Measurements from ENCODE around the gene MAU2. TPM values are rescaled to one million over a fixed set of nuclear protein-coding genes. Genes with fewer than 3 reads are reported as not detected.

MAU2 gene, protein sequence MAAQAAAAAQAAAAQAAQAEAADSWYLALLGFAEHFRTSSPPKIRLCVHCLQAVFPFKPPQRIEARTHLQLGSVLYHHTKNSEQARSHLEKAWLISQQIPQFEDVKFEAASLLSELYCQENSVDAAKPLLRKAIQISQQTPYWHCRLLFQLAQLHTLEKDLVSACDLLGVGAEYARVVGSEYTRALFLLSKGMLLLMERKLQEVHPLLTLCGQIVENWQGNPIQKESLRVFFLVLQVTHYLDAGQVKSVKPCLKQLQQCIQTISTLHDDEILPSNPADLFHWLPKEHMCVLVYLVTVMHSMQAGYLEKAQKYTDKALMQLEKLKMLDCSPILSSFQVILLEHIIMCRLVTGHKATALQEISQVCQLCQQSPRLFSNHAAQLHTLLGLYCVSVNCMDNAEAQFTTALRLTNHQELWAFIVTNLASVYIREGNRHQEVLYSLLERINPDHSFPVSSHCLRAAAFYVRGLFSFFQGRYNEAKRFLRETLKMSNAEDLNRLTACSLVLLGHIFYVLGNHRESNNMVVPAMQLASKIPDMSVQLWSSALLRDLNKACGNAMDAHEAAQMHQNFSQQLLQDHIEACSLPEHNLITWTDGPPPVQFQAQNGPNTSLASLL
- polyA plus RNA-seq (2013, experiment 1 of 2): 16.7 TPM
- polyA plus RNA-seq (2013, experiment 2 of 2): 17.7 TPM

DNA sequence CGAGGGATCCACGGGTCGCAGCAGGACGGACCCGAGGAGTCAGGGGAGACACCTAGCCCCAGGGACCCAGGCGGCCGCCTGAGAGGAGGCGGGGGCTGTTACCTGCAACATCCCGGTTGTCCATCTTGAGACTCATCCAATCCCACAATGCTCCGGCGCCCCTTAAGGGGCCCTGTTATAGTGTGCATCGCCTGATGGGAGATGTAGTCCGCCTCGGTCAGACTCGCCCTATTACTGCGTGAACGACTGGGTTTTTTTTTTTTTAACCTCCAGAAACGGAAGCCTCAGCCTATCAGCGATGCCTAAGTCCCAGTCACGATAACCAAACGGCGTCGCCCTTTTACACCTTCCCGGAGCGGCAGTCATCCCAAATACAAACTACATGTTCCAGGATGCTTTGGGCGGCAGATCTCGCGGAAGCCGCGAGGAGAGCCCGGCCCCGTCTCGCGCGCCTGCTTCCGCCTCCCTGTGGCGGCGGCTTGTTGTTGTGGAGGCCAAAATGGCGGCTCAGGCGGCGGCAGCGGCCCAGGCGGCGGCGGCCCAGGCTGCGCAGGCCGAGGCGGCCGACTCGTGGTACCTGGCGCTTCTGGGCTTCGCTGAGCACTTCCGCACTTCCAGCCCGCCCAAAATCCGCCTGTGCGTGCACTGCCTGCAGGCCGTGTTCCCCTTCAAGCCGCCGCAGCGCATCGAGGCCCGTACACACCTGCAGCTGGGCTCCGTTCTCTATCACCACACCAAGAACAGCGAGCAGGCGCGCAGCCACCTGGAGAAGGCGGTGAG is at the start of gene MAU2, which contains the start of gene SUGP1:
MAU2 (plus strand) TSS at position 469 of the 780 bp plus-strand sequence; CDS start at position 500, 31 bp downstream.
SUGP1 (minus strand) TSS at position 149 of the 780 bp plus-strand sequence; CDS start at position 136, 13 bp downstream.
- under 1% methylated on average over 67 of the region's 67 CpGs for WGBS
- no peaks in the 10 kb centered on the region for H3K27me3 ChIP-seq (ENCODE audit: insufficient read depth, low read length)
- H3K36me3 ChIP-seq (ENCODE audit: insufficient read depth, low read length): peaks cover 34% of the 10 kb centered on the region
- no peaks in the 10 kb centered on the region for H3K4me1 ChIP-seq (ENCODE audit: insufficient read depth, low read length)
- H3K9me3 ChIP-seq (ENCODE audit: insufficient read depth, low read depth, low read length): no peaks in the 10 kb centered on the region
- peak within 1 kb of the TSS; percentile 81 for H3K4me3 ChIP-seq (ENCODE audit: low read length)
- H3K9ac ChIP-seq (ENCODE audit: low read depth, low read length): peak within 1 kb of the TSS; percentile 97
- peak within 1 kb of the TSS; percentile 95 for H3K27ac ChIP-seq (ENCODE audit: low read depth, low read length)

DNA sequence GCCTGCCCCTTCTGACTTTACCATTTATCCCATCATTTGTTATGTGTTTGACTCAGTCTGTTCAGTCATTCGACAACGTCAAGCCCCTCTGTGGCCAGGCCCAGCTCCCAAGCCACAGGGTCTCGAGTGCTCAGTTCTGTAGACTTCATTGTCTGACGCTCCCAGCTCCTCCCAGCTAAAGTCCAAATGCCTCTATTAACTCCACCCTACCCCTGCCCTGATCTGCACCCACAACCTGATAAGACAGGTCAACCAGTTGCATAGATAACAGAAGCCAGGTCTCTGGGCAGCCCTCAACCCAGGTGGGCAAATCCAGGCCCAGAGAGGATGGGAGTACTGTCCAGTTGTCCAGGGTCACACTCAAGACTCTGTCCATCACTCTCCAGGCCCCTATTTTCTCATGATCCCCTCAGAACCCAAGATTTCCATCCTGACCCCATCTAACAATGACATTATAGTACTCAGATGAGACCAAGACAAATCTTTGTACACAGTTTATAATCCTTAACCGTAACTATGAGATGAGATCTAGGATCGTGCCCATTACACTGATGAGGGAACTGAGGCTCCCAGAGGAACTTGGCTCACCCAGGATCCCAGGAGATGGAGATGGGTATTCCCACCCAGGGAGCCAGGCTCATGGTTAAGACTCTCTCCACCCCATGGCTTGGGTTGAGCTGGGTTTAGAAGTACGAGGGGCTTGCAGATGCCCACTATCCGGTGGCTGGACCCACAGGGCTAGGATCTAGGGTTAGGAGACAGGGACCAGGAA is 48.6 kb upstream of the MAU2 start:
- peak overlapping the region; percentile 59 for H3K4me3 ChIP-seq (ENCODE audit: low read length)
- H3K36me3 ChIP-seq (ENCODE audit: insufficient read depth, low read length): peaks cover 9% of the 10 kb centered on the region

DNA sequence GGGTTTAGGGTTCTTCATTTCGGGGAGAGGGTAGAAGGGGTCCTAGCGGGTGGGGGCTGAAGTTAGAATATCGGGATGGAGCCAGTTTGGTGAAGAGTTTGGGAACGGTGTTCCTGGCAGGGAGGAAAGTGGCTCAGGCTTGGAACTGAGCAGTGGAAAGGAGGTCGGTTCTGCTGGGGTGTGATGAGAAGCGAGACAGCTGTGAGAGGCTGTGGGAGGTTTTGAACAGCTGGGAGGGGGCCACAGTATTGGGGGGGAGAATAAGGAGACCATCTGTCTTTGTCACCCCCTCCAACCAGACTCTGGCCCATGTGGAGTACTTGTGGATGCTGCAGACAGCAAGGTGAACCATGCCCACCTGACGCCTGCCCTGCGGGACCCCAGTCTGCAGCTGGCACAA is 46.5 kb upstream of the MAU2 start:
- no peaks in the 10 kb centered on the region for H3K4me1 ChIP-seq (ENCODE audit: insufficient read depth, low read length)
- H3K9ac ChIP-seq (ENCODE audit: low read depth, low read length): no peak overlapping the region
- peaks cover 27% of the 10 kb centered on the region for H3K36me3 ChIP-seq (ENCODE audit: insufficient read depth, low read length)
- no peak overlapping the region for H3K27ac ChIP-seq (ENCODE audit: low read depth, low read length)
- WGBS: 90% methylated on average over 8 of the region's 8 CpGs
- H3K4me3 ChIP-seq (ENCODE audit: low read length): no peak overlapping the region
- H3K27me3 ChIP-seq (ENCODE audit: insufficient read depth, low read length): peaks cover 4% of the 10 kb centered on the region; the same call in 1 of the 2 replicates
- H3K9me3 ChIP-seq (ENCODE audit: insufficient read depth, low read depth, low read length): no peaks in the 10 kb centered on the region

More for the DNA sequence above, 48.6 kb upstream of the MAU2 start:
- H3K9ac ChIP-seq (ENCODE audit: low read depth, low read length): no peak overlapping the region
- no peaks in the 10 kb centered on the region for H3K4me1 ChIP-seq (ENCODE audit: insufficient read depth, low read length)
- no peaks in the 10 kb centered on the region for H3K9me3 ChIP-seq (ENCODE audit: insufficient read depth, low read depth, low read length)
- WGBS: 93% methylated on average over 8 of the region's 8 CpGs
- peaks cover 4% of the 10 kb centered on the region; the same call in 1 of the 2 replicates for H3K27me3 ChIP-seq (ENCODE audit: insufficient read depth, low read length)
- no peak overlapping the region for H3K27ac ChIP-seq (ENCODE audit: low read depth, low read length)

DNA sequence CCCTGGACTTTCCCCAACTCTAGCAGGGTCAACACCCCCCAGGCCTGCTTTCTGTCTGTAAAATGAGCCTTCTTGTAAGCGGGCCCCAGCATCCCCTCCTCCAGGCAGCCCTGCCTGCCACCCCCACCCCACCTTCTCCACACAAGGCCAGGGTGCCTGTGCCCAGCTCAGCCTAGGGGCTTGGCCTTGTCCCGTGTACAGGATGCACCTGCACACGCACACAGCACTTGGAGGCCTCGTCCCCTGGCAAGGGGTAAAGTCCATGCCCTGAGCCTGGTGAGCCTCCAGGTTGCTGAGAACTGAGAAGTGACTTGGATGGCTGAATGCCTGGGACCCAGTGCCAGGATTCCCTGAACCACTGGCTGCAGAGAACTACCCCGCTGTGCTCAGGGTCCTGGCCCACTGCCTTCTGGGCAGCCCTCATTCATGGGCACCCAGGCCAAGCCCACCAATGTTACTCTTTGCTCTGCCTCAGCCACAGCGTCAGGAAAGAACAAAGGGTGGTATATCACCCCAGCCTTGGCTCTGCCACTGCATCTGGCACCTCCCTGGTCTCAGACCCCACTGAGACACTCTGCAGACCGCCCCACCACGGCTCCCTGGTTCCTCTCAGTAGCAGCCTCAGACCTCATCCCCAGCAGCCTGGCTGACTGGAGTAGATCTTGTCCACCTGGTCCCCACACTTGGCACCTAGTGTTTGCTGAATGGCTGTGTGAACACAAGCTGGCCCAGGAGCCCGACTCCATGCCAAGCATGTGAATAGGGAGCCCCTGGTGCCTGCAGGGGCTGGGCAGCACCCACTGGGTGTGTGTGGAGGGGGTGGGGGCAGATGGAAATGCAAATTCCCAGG is 45.7 kb upstream of the MAU2 start:
- H3K9me3 ChIP-seq (ENCODE audit: insufficient read depth, low read depth, low read length): no peaks in the 10 kb centered on the region
- 92% methylated on average over 9 of the region's 9 CpGs for WGBS
- no peak overlapping the region for H3K9ac ChIP-seq (ENCODE audit: low read depth, low read length)
- H3K4me1 ChIP-seq (ENCODE audit: insufficient read depth, low read length): no peaks in the 10 kb centered on the region
- H3K27me3 ChIP-seq (ENCODE audit: insufficient read depth, low read length): peaks cover 4% of the 10 kb centered on the region; the same call in 1 of the 2 replicates
- H3K27ac ChIP-seq (ENCODE audit: low read depth, low read length): no peak overlapping the region
- peaks cover 34% of the 10 kb centered on the region for H3K36me3 ChIP-seq (ENCODE audit: insufficient read depth, low read length)
- H3K4me3 ChIP-seq (ENCODE audit: low read length): no peak overlapping the region

DNA sequence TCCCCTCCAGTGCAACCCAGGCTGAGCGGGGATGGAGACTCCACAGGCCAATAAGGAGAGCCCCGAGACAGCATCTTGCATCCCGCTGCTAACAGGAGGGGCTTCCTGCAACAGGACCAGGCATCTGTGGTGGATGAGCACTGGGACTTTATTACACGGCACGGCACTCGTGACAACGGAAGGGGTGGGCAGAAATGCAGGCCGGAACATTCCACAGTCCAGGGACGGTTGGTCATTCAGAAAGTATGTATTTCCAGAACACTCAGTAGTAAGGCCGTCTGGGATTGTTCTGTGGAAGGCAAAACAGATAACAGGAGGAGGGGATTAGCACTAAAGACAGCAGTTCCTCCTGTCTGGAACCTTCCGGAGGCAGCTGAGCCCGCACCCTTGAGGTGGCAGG is 44.2 kb upstream of the MAU2 start:
- WGBS: 96% methylated on average over 12 of the region's 12 CpGs
- H3K9me3 ChIP-seq (ENCODE audit: insufficient read depth, low read depth, low read length): no peaks in the 10 kb centered on the region
- H3K36me3 ChIP-seq (ENCODE audit: insufficient read depth, low read length): peaks cover 48% of the 10 kb centered on the region
- peaks cover 4% of the 10 kb centered on the region; the same call in 1 of the 2 replicates for H3K27me3 ChIP-seq (ENCODE audit: insufficient read depth, low read length)
- H3K4me3 ChIP-seq (ENCODE audit: low read length): no peak overlapping the region
- H3K27ac ChIP-seq (ENCODE audit: low read depth, low read length): no peak overlapping the region
- no peaks in the 10 kb centered on the region for H3K4me1 ChIP-seq (ENCODE audit: insufficient read depth, low read length)
- no peak overlapping the region for H3K9ac ChIP-seq (ENCODE audit: low read depth, low read length)

DNA sequence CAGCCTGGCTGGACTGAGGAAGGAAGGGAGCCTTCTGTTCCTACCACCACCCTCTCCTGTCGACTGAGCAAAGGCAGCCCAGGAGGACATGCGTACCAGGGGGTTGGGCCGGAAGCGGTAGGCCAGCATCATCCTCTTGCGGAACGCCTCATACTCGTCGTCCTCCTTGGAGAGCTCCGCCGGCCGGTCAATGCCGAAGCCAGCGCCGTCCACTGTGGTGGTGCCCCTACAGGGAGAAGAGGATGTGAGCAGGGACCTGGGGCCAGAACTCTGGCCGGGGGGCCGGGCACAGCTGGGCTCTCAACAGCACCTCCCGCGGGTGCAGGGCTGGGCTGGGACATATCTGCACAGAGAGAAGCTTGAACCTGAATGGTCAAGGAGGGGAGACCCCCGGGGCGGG is 43.8 kb upstream of the MAU2 start:
- peaks cover 53% of the 10 kb centered on the region for H3K36me3 ChIP-seq (ENCODE audit: insufficient read depth, low read length)
- H3K27me3 ChIP-seq (ENCODE audit: insufficient read depth, low read length): peaks cover 4% of the 10 kb centered on the region; the same call in 1 of the 2 replicates
- 93% methylated on average over 20 of the region's 20 CpGs for WGBS
- no peaks in the 10 kb centered on the region for H3K9me3 ChIP-seq (ENCODE audit: insufficient read depth, low read depth, low read length)
- no peak overlapping the region for H3K9ac ChIP-seq (ENCODE audit: low read depth, low read length)
- H3K4me3 ChIP-seq (ENCODE audit: low read length): no peak overlapping the region
- H3K4me1 ChIP-seq (ENCODE audit: insufficient read depth, low read length): no peaks in the 10 kb centered on the region
- H3K27ac ChIP-seq (ENCODE audit: low read depth, low read length): no peak overlapping the region

DNA sequence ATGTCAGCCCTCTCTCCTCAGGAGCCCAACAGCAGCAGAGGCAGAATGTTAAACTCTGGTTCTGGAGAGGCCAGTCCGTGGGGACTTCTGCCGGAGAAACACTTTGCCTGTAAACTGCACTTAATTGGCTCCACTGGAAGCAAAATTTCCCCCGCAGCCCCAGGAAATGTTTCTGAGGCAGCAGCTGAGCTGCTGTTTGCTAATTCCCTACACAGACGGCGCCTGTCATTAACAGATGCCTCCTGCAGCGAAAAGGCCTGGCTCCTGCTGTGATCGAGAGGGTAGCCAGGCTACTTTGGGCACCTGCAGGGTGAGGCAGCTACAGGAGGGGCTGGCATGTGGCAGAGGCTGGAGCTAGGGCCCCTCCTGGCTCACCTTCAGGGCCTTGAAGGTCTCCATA is 42.3 kb upstream of the MAU2 start:
- no peak overlapping the region for H3K27ac ChIP-seq (ENCODE audit: low read depth, low read length)
- no peak overlapping the region for H3K9ac ChIP-seq (ENCODE audit: low read depth, low read length)
- H3K4me1 ChIP-seq (ENCODE audit: insufficient read depth, low read length): no peaks in the 10 kb centered on the region
- 94% methylated on average over 7 of the region's 7 CpGs for WGBS
- H3K4me3 ChIP-seq (ENCODE audit: low read length): no peak overlapping the region
- no peaks in the 10 kb centered on the region; the same call in 1 of the 2 replicates for H3K27me3 ChIP-seq (ENCODE audit: insufficient read depth, low read length)
- no peaks in the 10 kb centered on the region for H3K9me3 ChIP-seq (ENCODE audit: insufficient read depth, low read depth, low read length)
- H3K36me3 ChIP-seq (ENCODE audit: insufficient read depth, low read length): peaks cover 62% of the 10 kb centered on the region

DNA sequence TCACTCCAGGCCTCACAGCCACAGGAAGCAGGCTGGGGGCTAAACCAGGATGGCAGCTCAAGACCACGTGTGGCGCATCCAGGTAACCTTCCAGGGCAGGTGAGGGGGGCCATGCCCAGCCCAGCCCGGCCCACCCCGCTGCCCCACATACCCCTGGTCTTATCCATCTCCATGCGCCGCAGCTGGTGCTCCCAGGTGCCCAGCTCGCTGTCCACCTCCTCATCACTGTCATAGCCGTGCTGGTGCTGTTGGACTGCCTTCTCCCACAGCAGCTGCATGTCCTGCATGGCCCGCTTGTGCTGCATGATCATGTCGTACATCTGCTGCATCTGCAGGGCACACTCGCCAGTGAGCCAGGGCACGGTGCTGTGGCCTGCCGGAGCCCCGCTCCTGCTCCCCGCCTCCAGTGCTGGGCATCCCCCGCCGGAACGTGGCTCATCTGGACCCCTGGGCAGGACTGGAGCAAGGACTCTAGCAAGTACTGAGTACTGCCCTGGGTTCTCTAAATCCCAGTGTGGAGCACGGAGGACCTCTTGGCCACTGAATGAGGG is 41.5 kb upstream of the MAU2 start:
- no peak overlapping the region for H3K27ac ChIP-seq (ENCODE audit: low read depth, low read length)
- 95% methylated on average over 19 of the region's 19 CpGs for WGBS
- no peaks in the 10 kb centered on the region for H3K4me1 ChIP-seq (ENCODE audit: insufficient read depth, low read length)
- H3K36me3 ChIP-seq (ENCODE audit: insufficient read depth, low read length): peaks cover 70% of the 10 kb centered on the region
- no peaks in the 10 kb centered on the region for H3K9me3 ChIP-seq (ENCODE audit: insufficient read depth, low read depth, low read length)
- H3K4me3 ChIP-seq (ENCODE audit: low read length): no peak overlapping the region
- H3K9ac ChIP-seq (ENCODE audit: low read depth, low read length): no peak overlapping the region
- H3K27me3 ChIP-seq (ENCODE audit: insufficient read depth, low read length): no peaks in the 10 kb centered on the region

DNA sequence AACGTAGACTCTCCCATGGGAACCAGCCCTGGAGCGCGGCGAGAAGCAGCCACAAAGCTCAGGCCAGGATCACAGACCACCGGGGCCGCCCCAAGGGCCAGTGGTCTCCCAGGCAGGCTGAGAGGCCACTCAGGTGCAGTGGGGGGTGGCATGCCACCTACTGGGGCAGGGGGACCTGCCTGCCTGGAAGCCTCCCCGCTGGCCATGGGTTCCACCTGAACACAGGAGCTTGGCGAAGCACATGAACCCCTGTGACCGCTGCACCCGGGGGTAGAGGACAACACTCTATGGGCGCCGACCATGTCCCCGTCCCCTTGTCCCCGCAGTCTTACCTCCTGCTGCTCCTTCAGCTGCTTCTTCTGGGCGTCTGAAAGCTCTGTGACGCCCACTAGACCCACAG is 40.8 kb upstream of the MAU2 start:
- peaks cover 76% of the 10 kb centered on the region for H3K36me3 ChIP-seq (ENCODE audit: insufficient read depth, low read length)
- 95% methylated on average over 16 of the region's 16 CpGs for WGBS

More for the DNA sequence above, 40.8 kb upstream of the MAU2 start:
- Histone ChIP-seq H3K9me3 (ENCODE audit: insufficient read depth, low read depth, low read length) (no peaks in the 10 kb centered on the region), H3K9ac (ENCODE audit: low read depth, low read length) (no peak overlapping the region), H3K4me1 (ENCODE audit: insufficient read depth, low read length) (no peaks in the 10 kb centered on the region), H3K4me3 (ENCODE audit: low read length) (no peak overlapping the region), H3K27ac (ENCODE audit: low read depth, low read length) (no peak overlapping the region), H3K27me3 (ENCODE audit: insufficient read depth, low read length) (no peaks in the 10 kb centered on the region)

Data from HUES64 (cell line).